ENCODE measurements around the gene PAFAH1B2. TPM values are rescaled to one million over a fixed set of nuclear protein-coding genes. Genes with fewer than 3 reads are reported as not detected.

Gene PAFAH1B2
- total and polyA plus RNA-seq, 7 donors = 13.0 to 46.3 (median 30.8) TPM

GRCh38 chr11:117117681-117118080, 26.4 kb upstream of the PAFAH1B2 start:
- H3K36me3 ChIP-seq (ENCODE audit: insufficient read depth in 1 of 2, low read depth in 1 of 2) = no peaks in the 10 kb centered on the region
- no peak for ATAC-seq
- intact Hi-C loops (cut with DNase I) = no loop called here

GRCh38 chr11:117121176-117121575, 22.9 kb upstream of the PAFAH1B2 start:
- no peaks in the 10 kb centered on the region for H3K27me3 ChIP-seq (ENCODE audit: insufficient read depth in 3 of 3, low read length in 2 of 3)
- ATAC-seq = no peak
- H3K4me3 ChIP-seq = no peak overlapping the region
- no peak overlapping the region for H3K27ac ChIP-seq
- no peak for DNase-seq
- no peaks in the 10 kb centered on the region for H3K36me3 ChIP-seq (ENCODE audit: insufficient read depth in 1 of 2, low read depth in 1 of 2)
- intact Hi-C loops (cut with DNase I) = no loop called here
- no peaks in the 10 kb centered on the region for H3K4me1 ChIP-seq
- H3K9me3 ChIP-seq = no peaks in the 10 kb centered on the region
- no peak for TF ChIP-seq CTCF (IDR thresholded peaks at IDR 0.05)

More at GRCh38 chr11:117117681-117118080, 26.4 kb upstream of the PAFAH1B2 start:
- no peaks in the 10 kb centered on the region for H3K9me3 ChIP-seq
- no peak for DNase-seq
- no peaks in the 10 kb centered on the region for H3K27me3 ChIP-seq (ENCODE audit: insufficient read depth in 3 of 3, low read length in 2 of 3)
- no peaks in the 10 kb centered on the region for H3K4me1 ChIP-seq
- no peak for TF ChIP-seq CTCF (IDR thresholded peaks at IDR 0.05)
- no peak overlapping the region for H3K27ac ChIP-seq
- H3K4me3 ChIP-seq = no peak overlapping the region

GRCh38 chr11:117122556-117122955, 21.5 kb upstream of the PAFAH1B2 start:
- 56 to 62% (median 57%) methylated on average over 5 of the region's 5 CpGs for WGBS, 3 donors
- Histone ChIP-seq H3K4me1 (no peaks in the 10 kb centered on the region), H3K9me3 (no peaks in the 10 kb centered on the region), H3K27ac (no peak overlapping the region), H3K36me3 (ENCODE audit: insufficient read depth in 1 of 2, low read depth in 1 of 2) (no peaks in the 10 kb centered on the region), H3K4me3 (no peak overlapping the region), H3K27me3 (ENCODE audit: insufficient read depth in 3 of 3, low read length in 2 of 3) (no peaks in the 10 kb centered on the region)
- TF ChIP-seq CTCF (IDR thresholded peaks at IDR 0.05) = no peak
- no peak for ATAC-seq
- intact Hi-C loops (cut with DNase I) = no loop called here
- no peak for DNase-seq

- no peak overlapping the region for H3K4me3 ChIP-seq
- no peaks in the 10 kb centered on the region for H3K9me3 ChIP-seq
- DNase-seq (no peak), ATAC-seq (no peak)
- WGBS, 3 donors = 76 to 86% (median 83%) methylated on average over 7 of the region's 7 CpGs
- H3K27me3 ChIP-seq (ENCODE audit: insufficient read depth in 3 of 3, low read length in 2 of 3) = no peaks in the 10 kb centered on the region
- no peaks in the 10 kb centered on the region for H3K36me3 ChIP-seq (ENCODE audit: insufficient read depth in 1 of 2, low read depth in 1 of 2)
- H3K27ac ChIP-seq = no peak overlapping the region
- TF ChIP-seq CTCF (IDR thresholded peaks at IDR 0.05) = no peak
- intact Hi-C loops (cut with DNase I) = no loop called here
- H3K4me1 ChIP-seq = no peaks in the 10 kb centered on the region
Measured at GRCh38 chr11:117126223-117126965, 17.7 kb upstream of the PAFAH1B2 start.

All from psoas muscle (tissue), 8 donors.